Hepatocyte (in vitro differentiated cells): ENCODE results near the gene PTBP3. TPM values are rescaled to one million over a fixed set of nuclear protein-coding genes. Genes with fewer than 3 reads are reported as not detected.

Source experiments
- DNase-seq: peaks from one replicate; pipeline ENCODE4 v3.0.0-alpha.2; 2016; ENCODE audit warnings: low spot score
- H2AFZ ChIP-seq: fragments of 200-600 bp; sonication (generic); 2 replicates; pipeline ENCODE4 v1.6.0; 2016; ENCODE audit warnings: antibody characterized with exemption, mild to moderate bottlenecking
- H3K27ac ChIP-seq: fragments of 200-600 bp; sonication (generic); 2 replicates; pipeline ENCODE4 v1.5.1; 2016; ENCODE audit warnings: mild to moderate bottlenecking
- H3K27me3 ChIP-seq: fragments of 200-600 bp; sonication (generic); 2 replicates; pipeline ENCODE4 v1.6.1; 2016
- H3K36me3 ChIP-seq: fragments of 200-600 bp; sonication (generic); replicated peaks from 2 replicates; pipeline ENCODE4 v1.5.1; 2016; ENCODE audit warnings: low read depth; ENCODE audit not compliant: insufficient read depth
- H3K4me1 ChIP-seq: fragments of 200-600 bp; sonication (generic); 2 replicates; pipeline ENCODE4 v1.5.1; 2016; ENCODE audit warnings: mild to moderate bottlenecking, moderate library complexity; ENCODE audit not compliant: insufficient read depth
- H3K4me2 ChIP-seq: fragments of 200-600 bp; sonication (generic); 2 replicates; pipeline ENCODE4 v1.6.0; 2016
- H3K4me3 ChIP-seq: fragments of 200-600 bp; sonication (generic); 2 replicates; pipeline ENCODE4 v1.5.1; 2016; ENCODE audit warnings: mild to moderate bottlenecking
- H3K79me2 ChIP-seq: fragments of 200-600 bp; sonication (generic); 2 replicates; pipeline ENCODE4 v1.6.0; 2017; ENCODE audit warnings: mild to moderate bottlenecking
- H3K9me2 ChIP-seq: fragments of 200-600 bp; sonication (generic); replicated peaks from 2 replicates; pipeline ENCODE4 v1.6.0; 2017; ENCODE audit warnings: mild to moderate bottlenecking; ENCODE audit not compliant: insufficient read depth
- H3K9me3 ChIP-seq: fragments of 200-600 bp; sonication (generic); 2 replicates; pipeline ENCODE4 v1.5.1; 2016; ENCODE audit warnings: low read depth, mild to moderate bottlenecking
- H4K20me1 ChIP-seq: fragments of 200-600 bp; sonication (generic); 2 replicates; pipeline ENCODE4 v1.6.0; 2016; ENCODE audit warnings: mild to moderate bottlenecking; ENCODE audit not compliant: insufficient read depth, poor library complexity, severe bottlenecking
- CTCF ChIP-seq: fragments of 200-600 bp; sonication (generic); IDR thresholded peaks from 2 replicates; pipeline ENCODE4 v1.5.1; 2016; ENCODE audit warnings: antibody characterized with exemption, mild to moderate bottlenecking; ENCODE audit not compliant: poor library complexity
- EZH2 ChIP-seq: fragments of 200-600 bp; sonication (generic); IDR thresholded peaks from 2 replicates; pipeline ENCODE4 v1.6.1; 2016; ENCODE audit warnings: antibody characterized with exemption, mild to moderate bottlenecking, borderline replicate concordance
- EZH2phosphoT487 ChIP-seq: fragments of 200-600 bp; sonication (generic); IDR thresholded peaks from one replicate; pipeline ENCODE4 v1.6.1; 2018; ENCODE audit warnings: antibody characterized with exemption, mild to moderate bottlenecking, low read depth, moderate library complexity; ENCODE audit not compliant: unreplicated experiment, severe bottlenecking
- WGBS: methylation state at CpG from one replicate; pipeline ENCODE4 v1.1.6; 2016; ENCODE audit warnings: low lambda C conversion rate; ENCODE audit errors: missing lambda C conversion rate; 5-methylcytosine and 5-hydroxymethylcytosine counted together
- polyA plus RNA-seq: library from polyadenylated mRNA; unstranded; fragments of >200 nt; fragmentation: Nextera tagmentation; extraction: Ambion mirVana; gene quantifications from 2 replicates; pipeline ENCODE4 v1.2.1, GENCODE V29; 2016
- total RNA-seq: library from RNA; depleted of rRNA; stranded (reverse); fragments of >200 nt; gene quantifications from 2 replicates; pipeline ENCODE4 v1.2.3, GENCODE V29; 2014

The PTBP3 gene
- total and polyA plus RNA-seq, 2 experiments from 2014 or later, result 13.7 to 57.7 TPM

- Histone ChIP-seq H3K79me2 (peaks cover 100% of the 10 kb centered on the region), H3K4me2 (no peak overlapping the region), H3K4me1 (peaks cover 7% of the 10 kb centered on the region), H3K9me2 (no peaks in the 10 kb centered on the region), H3K36me3 (no peaks in the 10 kb centered on the region), H3K27me3 (no peaks in the 10 kb centered on the region), H3K9me3 (no peaks in the 10 kb centered on the region), H3K27ac (no peak overlapping the region), H2AFZ (no peak overlapping the region), H4K20me1 (peaks cover 50% of the 10 kb centered on the region), H3K4me3 (no peak overlapping the region)
- WGBS, result 49% methylated on average over 3 of the region's 3 CpGs
- TF ChIP-seq EZH2phosphoT487 (no peak), EZH2 (no peak), CTCF (no peak)
- no peak for DNase-seq
Measured at GRCh38 chr9:112326194-112326593, 7.2 kb downstream of the PTBP3 start.

GRCh38 chr9:112325600-112325999, 7.8 kb downstream of the PTBP3 start:
- no peak for DNase-seq
- no peak overlapping the region for H3K27ac ChIP-seq
- no peak overlapping the region for H3K4me3 ChIP-seq
- H3K4me1 ChIP-seq, result peaks cover 4% of the 10 kb centered on the region
- TF ChIP-seq EZH2phosphoT487 (no peak), EZH2 (no peak), CTCF (no peak)
- H3K36me3 ChIP-seq, result no peaks in the 10 kb centered on the region
- H3K4me2 ChIP-seq, result no peak overlapping the region
- no peaks in the 10 kb centered on the region for H3K27me3 ChIP-seq
- 80% methylated on average over 8 of the region's 8 CpGs for WGBS
- no peaks in the 10 kb centered on the region for H3K9me2 ChIP-seq
- no peaks in the 10 kb centered on the region for H3K9me3 ChIP-seq
- no peak overlapping the region for H2AFZ ChIP-seq
- H4K20me1 ChIP-seq, result peaks cover 48% of the 10 kb centered on the region
- peaks cover 100% of the 10 kb centered on the region for H3K79me2 ChIP-seq

- H3K9me2 ChIP-seq, result no peaks in the 10 kb centered on the region
- no peak overlapping the region for H3K4me2 ChIP-seq
- WGBS, result 77% methylated on average over 10 of the region's 10 CpGs
- no peak for DNase-seq
- H3K4me3 ChIP-seq, result no peak overlapping the region
- H3K79me2 ChIP-seq, result peaks cover 100% of the 10 kb centered on the region
- peaks cover 43% of the 10 kb centered on the region for H4K20me1 ChIP-seq
- H3K36me3 ChIP-seq, result no peaks in the 10 kb centered on the region
- H3K9me3 ChIP-seq, result no peaks in the 10 kb centered on the region
- TF ChIP-seq EZH2phosphoT487, result no peak
- no peak for TF ChIP-seq CTCF
- TF ChIP-seq EZH2, result no peak
- H3K27ac ChIP-seq, result no peak overlapping the region
- H3K4me1 ChIP-seq, result no peaks in the 10 kb centered on the region
- H3K27me3 ChIP-seq, result no peaks in the 10 kb centered on the region
- no peak overlapping the region for H2AFZ ChIP-seq
Measured at GRCh38 chr9:112325127-112325526, 8.3 kb downstream of the PTBP3 start.

GRCh38 chr9:112323378-112323854, 10.0 kb downstream of the PTBP3 start:
- WGBS, result 89% methylated on average over 3 of the region's 3 CpGs
- no peak for TF ChIP-seq EZH2phosphoT487
- TF ChIP-seq EZH2, result no peak
- no peak for TF ChIP-seq CTCF
- Histone ChIP-seq H3K36me3 (no peaks in the 10 kb centered on the region), H3K27me3 (no peaks in the 10 kb centered on the region), H3K4me2 (no peak overlapping the region), H3K9me3 (no peaks in the 10 kb centered on the region), H3K9me2 (no peaks in the 10 kb centered on the region), H3K4me3 (no peak overlapping the region), H2AFZ (no peak overlapping the region), H4K20me1 (peaks cover 31% of the 10 kb centered on the region), H3K27ac (no peak overlapping the region), H3K79me2 (peaks cover 99% of the 10 kb centered on the region), H3K4me1 (no peaks in the 10 kb centered on the region)
- no peak for DNase-seq
